ENCODE measurements around the gene GRK5.

Gene GRK5

DNA sequence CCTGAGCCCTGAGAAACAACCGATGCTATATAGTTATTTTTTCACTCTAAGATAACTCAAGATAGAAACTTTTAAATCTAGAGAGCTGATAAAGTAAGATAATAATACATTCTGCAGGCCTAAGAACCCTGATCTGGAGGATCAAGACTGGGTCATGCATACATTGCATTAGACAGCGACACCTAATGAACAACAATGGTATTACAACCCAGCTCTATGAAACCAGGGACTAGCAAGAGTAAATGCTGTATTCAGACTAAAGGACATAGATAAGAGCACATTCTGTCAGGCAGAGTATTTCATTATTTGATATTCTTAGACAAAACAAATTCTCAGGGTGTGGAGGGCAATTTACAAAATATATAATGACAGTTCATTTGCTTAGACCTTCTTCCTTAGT lies 148.6 kb downstream of the GRK5 start:
- in situ Hi-C loops (cut with MboI; ENCODE audit: low sequenced_read_pairs) = no loop called here

GRCh38 chr10:119357412-119358151 lies 150.2 kb downstream of the GRK5 start:
- in situ Hi-C loops (cut with MboI; ENCODE audit: low sequenced_read_pairs) = no loop called here

DNA sequence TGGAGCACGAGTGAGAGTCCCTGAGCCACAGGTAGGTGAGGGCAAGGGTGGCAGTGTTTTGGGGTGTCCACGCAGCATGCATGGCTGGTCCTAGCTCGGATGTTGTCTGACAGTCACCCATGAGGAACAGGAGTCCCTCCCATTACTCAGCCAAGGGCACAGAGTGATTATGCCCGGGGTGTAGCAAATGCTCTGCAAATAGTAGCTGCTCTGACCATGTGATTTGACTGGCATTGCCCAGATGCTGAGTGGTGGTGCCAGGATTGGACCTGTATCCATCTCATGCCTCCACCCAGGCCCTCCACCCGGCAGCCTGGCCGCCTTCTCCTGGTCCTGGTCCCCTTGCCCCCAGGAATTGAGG lies 150.8 kb downstream of the GRK5 start:
- in situ Hi-C loops (cut with MboI; ENCODE audit: low sequenced_read_pairs) = no loop called here

GRCh38 chr10:119358567-119358966 lies 151.2 kb downstream of the GRK5 start:
- in situ Hi-C loops (cut with MboI; ENCODE audit: low sequenced_read_pairs) = no loop called here

DNA sequence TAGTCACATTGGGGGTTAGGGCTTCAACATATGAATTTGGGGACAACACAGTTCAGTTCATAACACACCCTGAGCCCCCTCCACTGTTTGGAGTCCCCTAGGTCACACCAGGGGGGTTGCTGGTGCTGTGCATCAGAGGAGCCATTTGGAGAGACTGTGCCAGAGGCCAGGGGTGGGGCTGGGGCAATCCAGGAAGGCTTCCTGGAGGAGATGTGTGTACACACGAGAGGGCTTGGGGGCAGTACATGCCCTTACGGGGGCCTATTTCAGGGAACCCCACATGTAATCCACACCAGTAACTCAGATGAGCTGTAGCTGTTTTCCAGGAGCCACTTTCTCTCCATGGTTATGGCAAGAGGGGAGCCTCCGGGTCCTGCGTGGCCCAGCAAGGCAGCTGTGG lies 151.7 kb downstream of the GRK5 start:
- in situ Hi-C loops (cut with MboI; ENCODE audit: low sequenced_read_pairs) = no loop called here

DNA sequence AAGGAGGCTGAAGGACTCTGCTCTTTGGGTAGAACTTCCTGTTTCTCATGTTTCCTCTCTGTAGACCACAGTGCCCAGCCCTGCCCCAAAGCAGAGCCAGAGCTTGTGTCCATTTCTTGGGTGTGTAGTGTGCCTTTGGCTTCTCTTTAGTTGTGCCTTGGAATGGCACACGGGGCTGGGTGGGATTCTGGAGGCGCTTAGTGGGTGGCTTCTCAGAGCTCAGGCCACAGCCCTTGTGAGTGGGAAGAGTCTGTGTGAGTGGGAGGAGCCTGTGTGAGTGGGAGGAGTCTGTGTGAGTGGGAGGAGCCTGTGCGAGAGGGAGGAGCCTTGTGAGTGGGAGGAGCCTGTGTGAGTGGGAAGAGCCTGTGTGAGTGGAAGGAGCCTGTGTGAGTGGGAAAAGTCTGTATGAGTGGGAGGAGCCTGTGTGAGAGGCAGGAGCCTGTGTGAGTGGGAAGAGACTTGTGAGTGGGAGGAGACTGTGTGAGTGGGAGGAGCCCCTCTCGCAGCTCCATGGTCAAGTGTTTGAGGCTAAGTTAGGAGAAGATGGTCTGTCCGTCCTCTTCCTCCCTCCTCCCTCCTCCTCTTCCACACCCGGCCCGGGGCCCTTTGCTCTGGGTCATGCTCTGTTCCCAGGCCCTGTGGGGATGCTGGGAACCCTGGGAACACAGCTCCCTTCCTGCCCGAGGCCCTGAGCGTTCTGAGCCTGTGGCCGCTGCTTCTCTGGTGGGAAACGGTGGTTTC lies 153.0 kb downstream of the GRK5 start:
- in situ Hi-C loops (cut with MboI; ENCODE audit: low sequenced_read_pairs) = no loop called here

GRCh38 chr10:119361037-119361436 lies 153.7 kb downstream of the GRK5 start:
- in situ Hi-C loops (cut with MboI; ENCODE audit: low sequenced_read_pairs) = no loop called here

GRCh38 chr10:119362122-119362521 lies 154.8 kb downstream of the GRK5 start:
- in situ Hi-C loops (cut with MboI; ENCODE audit: low sequenced_read_pairs) = no loop called here

GRCh38 chr10:119364645-119365600 lies 157.6 kb downstream of the GRK5 start:
- in situ Hi-C loops (cut with MboI; ENCODE audit: low sequenced_read_pairs) = no loop called here

DNA sequence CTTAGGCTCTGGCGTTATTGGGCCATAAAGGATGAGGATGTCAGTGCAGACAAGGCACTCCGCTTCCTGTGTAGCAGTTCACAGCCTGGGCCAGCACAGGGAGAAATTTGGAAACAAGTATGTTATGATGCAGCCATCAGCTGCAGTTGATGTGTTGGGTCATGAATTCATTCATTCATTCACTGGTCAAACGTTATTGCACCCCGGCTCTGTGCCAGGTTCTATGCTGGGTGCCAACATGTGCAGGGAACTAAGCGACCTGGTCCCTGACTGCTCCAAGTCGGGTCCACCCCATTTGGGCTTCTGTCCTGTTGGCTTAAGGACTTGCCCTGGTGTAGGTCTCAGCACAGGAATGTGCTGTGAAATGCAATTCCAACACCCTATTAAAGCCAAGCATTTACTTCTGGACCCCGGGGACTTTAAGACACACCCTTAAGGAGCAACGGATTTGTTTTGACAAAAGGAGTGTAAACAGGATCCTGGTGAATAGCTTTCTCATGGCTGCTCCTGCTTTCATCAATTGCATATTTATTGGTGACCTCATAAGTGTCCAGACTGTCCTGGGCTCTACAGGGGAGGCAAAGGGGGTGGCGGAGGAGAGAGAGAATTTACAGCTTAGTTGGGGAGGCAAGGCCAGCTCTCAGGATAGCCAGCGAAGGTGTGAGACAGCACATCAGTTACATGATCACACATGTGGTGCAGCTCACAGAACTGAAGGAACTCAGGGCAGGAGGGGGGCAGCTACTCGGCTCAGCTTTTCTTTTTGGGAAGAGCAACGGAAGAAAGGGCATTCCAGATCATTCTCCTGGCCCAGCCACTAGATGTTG lies 158.6 kb downstream of the GRK5 start:
- in situ Hi-C loops (cut with MboI; ENCODE audit: low sequenced_read_pairs) = no loop called here

DNA sequence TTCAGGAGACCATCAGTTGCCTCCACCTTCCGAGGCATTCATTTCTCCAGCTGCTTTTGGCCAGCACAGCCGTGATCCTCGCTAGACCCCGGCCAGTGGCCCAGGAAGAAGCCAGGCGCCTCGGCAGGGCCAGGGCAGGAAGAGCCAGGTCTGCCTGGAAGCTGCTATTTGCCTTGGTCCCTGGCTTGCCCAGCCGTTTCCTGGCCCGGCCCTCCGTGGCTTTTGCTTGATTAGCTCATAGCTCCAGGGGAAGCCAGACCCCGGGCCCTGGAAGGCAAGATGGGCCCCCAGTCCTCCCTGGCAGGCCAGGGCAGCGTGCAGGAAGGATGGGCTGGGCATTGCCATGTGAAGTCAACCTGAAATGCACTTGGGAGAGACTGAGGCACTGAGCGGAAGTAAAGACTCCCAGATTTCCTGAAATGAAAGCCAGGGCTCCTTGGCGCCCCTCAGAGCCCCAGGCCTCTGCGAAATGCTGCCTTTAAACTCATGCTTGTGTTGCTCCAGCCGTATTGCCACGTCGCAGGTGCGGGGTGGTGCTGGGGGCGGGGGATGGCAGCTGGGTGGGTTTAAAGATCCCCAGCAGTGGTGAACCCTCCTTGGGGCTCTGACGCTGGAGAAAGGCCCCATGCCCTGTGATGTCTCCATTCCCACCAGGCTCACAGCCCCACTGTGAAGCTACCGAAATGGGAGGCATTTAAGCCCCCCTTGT lies 160.6 kb downstream of the GRK5 start:
- in situ Hi-C loops (cut with MboI; ENCODE audit: low sequenced_read_pairs) = no loop called here

DNA sequence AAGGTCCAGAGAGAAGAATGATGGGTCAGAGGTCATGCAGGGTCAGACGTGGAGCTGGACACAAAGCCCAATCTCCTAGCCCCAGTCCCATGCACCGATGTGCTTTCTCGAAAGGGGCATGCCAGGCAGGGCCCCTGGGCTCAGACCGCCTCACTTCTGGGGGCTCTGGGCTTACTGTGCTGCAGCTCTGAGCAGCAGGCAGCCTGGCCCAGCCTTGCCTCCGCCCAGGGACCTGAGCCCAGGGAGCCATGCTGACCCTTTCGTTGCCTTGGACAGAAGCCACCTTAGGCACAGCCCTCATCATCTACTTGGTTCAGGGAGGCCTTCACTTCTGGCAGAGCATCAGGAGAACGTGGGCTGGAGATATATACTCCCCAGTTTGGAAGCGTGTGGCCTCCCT lies 161.2 kb downstream of the GRK5 start:
- in situ Hi-C loops (cut with MboI; ENCODE audit: low sequenced_read_pairs) = no loop called here

- in situ Hi-C loops (cut with MboI; ENCODE audit: low sequenced_read_pairs) = no loop called here
Measured at GRCh38 chr10:119368991-119369869, 161.9 kb downstream of the GRK5 start.

GRCh38 chr10:119370111-119370741 lies 162.9 kb downstream of the GRK5 start:
- in situ Hi-C loops (cut with MboI; ENCODE audit: low sequenced_read_pairs) = no loop called here

- in situ Hi-C loops (cut with MboI; ENCODE audit: low sequenced_read_pairs) = no loop called here
Measured at GRCh38 chr10:119370972-119371703, 163.8 kb downstream of the GRK5 start.

DNA sequence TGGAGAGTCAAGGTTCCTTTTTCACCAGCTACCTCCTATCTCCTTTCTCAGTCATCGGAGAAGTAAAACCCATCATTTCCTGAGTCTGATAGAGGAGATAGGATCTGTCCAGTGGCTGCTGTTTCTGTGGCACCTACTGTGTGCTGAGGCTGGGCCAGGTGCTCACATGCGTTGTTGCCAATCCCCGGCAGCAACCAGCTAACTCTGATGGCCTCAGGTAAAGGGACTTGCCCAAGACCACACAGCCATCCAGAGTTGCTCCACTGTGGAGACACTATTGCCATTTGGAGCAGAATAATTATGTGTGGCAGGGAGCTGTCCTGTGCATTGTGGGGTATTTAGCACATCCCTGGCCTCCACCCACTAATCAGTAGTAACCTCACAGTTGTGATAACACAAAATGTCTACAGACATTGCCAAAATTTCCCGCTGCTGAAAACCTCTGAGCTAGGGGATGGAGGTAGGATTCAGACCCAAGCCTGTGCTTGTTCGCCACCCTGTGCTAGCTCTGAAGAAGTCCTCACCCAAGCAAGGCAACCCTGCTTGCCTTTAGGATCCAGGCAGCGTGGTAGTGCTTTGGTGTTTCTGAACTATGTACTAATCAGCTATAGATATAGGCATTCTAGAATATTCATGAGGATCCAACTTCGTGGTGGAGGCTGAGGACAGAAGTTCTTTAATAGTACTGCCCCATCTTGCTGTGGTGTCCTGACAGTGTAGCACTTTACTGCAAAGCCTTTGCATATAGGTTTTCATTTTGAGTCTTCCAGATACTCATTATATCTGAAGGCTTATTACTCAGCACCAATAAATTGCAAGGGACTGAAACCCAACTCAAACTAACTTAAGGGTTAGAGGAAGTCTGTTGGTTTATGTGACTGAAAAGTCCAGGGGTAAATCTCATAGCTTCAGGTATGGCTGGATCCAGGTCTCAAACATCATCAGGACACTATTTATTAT lies 164.6 kb downstream of the GRK5 start:
- in situ Hi-C loops (cut with MboI; ENCODE audit: low sequenced_read_pairs) = no loop called here

Measured in HL-60/S4 (cell line).